Stimulated activated naive CD8-positive, alpha-beta T cell treated with anti-CD3 and anti-CD28 coated beads, Interleukin-15, Interleukin-2, amounts not matched to agents 100 ng/mL and 50 ng/mL, for 24 hours (primary cell): ENCODE measurements around the gene EID1.
A peak's percentile ranks its signal among the peaks of the same experiment; 100 is the strongest.

Source experiments
- H3K27ac Mint-ChIP-seq: one replicate; pipeline ENCODE4 v1.8.0; 2021; ENCODE audit warnings: mild to moderate bottlenecking, mixed read lengths
- H3K27me3 Mint-ChIP-seq: one replicate; pipeline ENCODE4 v1.8.0; 2021; ENCODE audit warnings: mixed read lengths
- H3K36me3 Mint-ChIP-seq: one replicate; pipeline ENCODE4 v1.8.0; 2021; ENCODE audit warnings: low read depth, mixed read lengths
- H3K4me1 Mint-ChIP-seq: one replicate; pipeline ENCODE4 v1.8.0; 2021; ENCODE audit warnings: low read depth, mixed read lengths
- H3K4me3 Mint-ChIP-seq: one replicate; pipeline ENCODE4 v1.8.0; 2021; ENCODE audit warnings: mild to moderate bottlenecking, mixed read lengths
- H3K9me3 Mint-ChIP-seq: one replicate; pipeline ENCODE4 v1.8.0; 2021; ENCODE audit warnings: mixed read lengths

Gene EID1

DNA sequence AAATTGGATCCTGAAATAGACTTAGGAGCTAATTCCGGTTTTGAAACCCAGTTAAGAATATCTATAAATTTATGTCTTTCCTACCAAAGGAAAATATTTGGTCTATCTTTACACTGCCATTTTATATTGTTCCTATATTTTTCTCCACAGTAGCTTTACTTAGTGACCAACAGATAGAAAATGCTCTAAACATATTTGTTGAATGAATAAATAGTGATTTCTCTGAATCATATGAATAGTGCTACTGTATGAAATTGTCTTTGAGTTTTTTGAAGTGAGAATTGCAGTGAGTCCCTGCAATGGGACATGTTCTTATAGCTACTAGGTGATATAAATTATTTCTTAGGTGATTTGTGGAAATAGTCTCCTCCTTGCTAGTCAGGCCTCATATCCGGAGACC lies 18.5 kb upstream of the EID1 start:
- no peaks in the 10 kb centered on the region for H3K9me3 Mint-ChIP-seq
- H3K36me3 Mint-ChIP-seq: no peaks in the 10 kb centered on the region
- H3K4me3 Mint-ChIP-seq: no peak overlapping the region
- peaks cover 12% of the 10 kb centered on the region for H3K4me1 Mint-ChIP-seq
- peaks cover 16% of the 10 kb centered on the region for H3K27me3 Mint-ChIP-seq
- H3K27ac Mint-ChIP-seq: no peak overlapping the region

DNA sequence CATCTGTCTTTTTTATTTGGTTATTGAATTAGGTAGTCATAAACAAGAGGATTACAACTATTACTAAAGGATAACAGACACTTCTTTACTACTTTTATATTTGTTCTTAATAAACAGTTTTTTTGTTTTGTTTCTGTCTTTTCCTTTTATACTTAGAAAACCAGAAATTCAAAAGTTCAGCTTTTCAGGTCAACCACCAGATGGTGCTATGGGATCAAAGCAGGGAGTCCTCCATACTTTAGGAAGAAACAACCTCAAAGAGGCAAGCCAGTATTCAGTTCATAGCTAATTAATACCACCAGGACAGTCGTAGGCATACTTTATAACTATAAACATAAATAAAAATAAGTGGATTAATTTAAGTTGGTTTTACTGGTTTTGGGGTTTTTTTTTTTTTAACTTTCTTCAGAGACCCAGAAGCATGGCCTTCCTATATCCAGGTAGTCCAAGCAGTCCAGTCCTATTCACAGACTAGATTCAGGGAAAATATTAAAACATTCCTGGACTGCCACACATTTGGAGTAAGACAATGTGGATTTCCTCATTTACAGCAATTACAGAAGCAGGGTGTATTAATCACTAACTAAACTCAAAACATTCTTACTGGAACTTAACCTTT lies 16.0 kb upstream of the EID1 start:
- Mint-ChIP-seq H3K4me3 (no peak overlapping the region), H3K9me3 (no peaks in the 10 kb centered on the region), H3K27me3 (peaks cover 13% of the 10 kb centered on the region), H3K4me1 (peaks cover 12% of the 10 kb centered on the region), H3K27ac (no peak overlapping the region), H3K36me3 (no peaks in the 10 kb centered on the region)

DNA sequence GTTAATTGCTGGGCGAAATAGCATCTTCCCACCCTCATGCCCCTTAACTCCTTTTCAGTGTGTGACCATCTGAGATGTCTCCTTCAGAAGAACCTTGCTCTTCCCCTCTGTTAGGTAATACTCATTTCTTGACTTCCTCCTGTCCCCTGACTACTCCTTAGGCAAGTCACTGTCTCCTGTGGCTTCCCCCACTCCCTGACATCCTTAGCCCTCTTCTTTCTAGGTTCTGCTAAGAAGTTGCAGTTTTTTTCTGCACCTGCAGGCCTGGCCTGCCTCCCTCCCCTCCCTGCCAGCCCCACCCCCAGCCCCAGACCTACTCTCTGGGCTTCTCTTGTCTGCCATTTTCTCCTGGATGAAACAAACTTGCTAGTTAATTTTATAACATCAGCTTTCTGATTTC lies 15.2 kb upstream of the EID1 start:
- H3K9me3 Mint-ChIP-seq: no peaks in the 10 kb centered on the region
- H3K4me3 Mint-ChIP-seq: no peak overlapping the region
- H3K36me3 Mint-ChIP-seq: no peaks in the 10 kb centered on the region
- H3K27me3 Mint-ChIP-seq: peaks cover 17% of the 10 kb centered on the region
- H3K27ac Mint-ChIP-seq: peak overlapping the region; percentile 84
- peaks cover 12% of the 10 kb centered on the region for H3K4me1 Mint-ChIP-seq

DNA sequence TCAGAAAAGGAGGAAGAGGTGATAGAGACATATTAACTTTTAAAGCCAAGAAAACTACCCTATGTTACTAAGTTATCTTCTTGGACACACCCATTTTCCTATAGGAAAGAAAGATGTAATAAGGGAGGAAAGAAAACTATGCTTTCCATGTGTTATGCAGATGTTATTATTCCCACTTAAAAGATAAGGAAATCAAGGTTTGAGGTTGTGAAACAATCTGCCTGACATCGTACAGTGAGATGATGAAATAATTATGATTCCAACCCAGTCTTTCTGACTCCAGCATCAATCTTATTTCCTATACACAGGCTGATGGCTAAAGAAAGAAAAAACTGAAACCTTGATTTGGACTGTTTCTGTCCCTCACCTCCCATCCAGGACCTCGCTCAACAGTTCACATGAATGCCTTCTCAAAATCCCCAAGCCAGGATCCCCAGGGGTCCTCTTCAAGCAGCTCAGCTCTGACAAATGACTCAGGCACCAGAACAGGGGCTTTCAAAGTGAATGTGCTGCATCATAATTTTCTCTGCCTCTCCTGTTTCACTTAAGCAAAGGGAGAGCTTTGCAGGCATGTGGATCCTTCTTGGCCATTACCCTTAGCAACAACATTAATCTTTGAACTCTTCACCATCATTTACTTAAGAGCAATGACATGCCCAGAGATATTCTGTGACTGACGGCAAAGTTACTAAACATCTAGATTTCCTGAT lies 12.4 kb upstream of the EID1 start:
- no peak overlapping the region for H3K4me3 Mint-ChIP-seq
- peaks cover 17% of the 10 kb centered on the region for H3K27me3 Mint-ChIP-seq
- H3K9me3 Mint-ChIP-seq: no peaks in the 10 kb centered on the region
- peaks cover 12% of the 10 kb centered on the region for H3K4me1 Mint-ChIP-seq
- H3K27ac Mint-ChIP-seq: no peak overlapping the region
- H3K36me3 Mint-ChIP-seq: no peaks in the 10 kb centered on the region

DNA sequence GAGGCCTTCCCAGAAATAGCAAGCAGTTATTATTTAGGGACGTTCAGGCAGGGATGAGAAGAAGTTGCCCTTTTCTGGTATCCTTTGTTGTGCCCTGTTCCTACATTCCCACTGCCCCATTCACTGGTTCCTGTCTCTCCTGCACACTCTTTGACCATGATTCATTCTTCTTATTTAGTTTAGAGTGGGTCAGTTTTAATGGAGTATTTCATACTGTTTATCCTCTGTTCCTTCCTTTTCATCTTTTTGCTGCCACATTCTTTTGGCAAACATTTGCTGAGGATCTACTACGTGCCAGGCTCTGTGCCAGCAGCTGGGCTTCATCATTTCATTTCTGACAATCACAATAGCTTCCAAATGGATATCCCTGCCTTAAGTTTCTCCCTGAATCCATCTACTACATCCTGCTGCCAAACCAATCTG lies 11.8 kb upstream of the EID1 start:
- H3K4me3 Mint-ChIP-seq: no peak overlapping the region
- no peaks in the 10 kb centered on the region for H3K36me3 Mint-ChIP-seq
- peaks cover 12% of the 10 kb centered on the region for H3K4me1 Mint-ChIP-seq
- H3K27ac Mint-ChIP-seq: no peak overlapping the region
- no peaks in the 10 kb centered on the region for H3K9me3 Mint-ChIP-seq
- H3K27me3 Mint-ChIP-seq: peaks cover 23% of the 10 kb centered on the region

DNA sequence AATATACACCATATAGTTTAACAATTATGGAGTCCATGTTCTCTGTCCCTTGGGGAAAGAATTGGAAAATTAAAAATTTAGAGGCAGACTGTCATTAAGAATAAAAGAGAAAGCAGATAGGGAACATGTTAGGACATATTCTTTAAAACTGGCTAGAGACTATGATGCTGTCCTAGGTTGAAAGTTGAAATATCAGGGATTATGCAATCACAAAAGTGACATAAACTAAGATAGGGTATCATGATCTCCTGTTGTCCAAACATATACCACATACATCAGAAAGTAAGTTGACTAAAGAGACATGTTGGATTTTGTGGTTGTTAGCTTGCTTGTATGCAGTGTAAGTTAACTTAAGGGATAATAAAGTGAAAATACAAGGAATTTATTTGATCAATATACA lies 9.9 kb upstream of the EID1 start:
- Mint-ChIP-seq H3K36me3 (no peaks in the 10 kb centered on the region), H3K27ac (no peak overlapping the region), H3K27me3 (peaks cover 37% of the 10 kb centered on the region), H3K9me3 (no peaks in the 10 kb centered on the region), H3K4me1 (no peaks in the 10 kb centered on the region), H3K4me3 (no peak overlapping the region)

DNA sequence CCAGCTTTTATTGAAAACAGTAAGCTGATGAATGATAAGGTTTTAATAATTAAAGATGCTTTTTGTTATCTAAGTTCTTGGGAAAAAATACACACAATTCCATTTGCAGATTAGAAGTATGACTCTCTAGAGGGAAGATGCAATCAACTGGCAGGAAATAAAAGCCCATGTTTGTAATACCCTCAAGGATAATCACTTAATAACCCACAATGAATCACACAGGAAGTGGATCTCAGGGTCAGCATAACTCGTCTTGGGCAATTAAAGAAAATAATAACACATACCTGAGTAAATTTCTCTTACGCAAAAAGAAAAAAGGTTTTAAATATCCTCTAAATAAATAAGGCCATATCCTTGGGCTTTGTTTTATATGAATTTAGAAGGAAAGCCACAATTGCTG lies 9.4 kb upstream of the EID1 start:
- peaks cover 40% of the 10 kb centered on the region for H3K27me3 Mint-ChIP-seq
- H3K4me3 Mint-ChIP-seq: no peak overlapping the region
- no peaks in the 10 kb centered on the region for H3K36me3 Mint-ChIP-seq
- no peak overlapping the region for H3K27ac Mint-ChIP-seq
- H3K4me1 Mint-ChIP-seq: no peaks in the 10 kb centered on the region
- no peaks in the 10 kb centered on the region for H3K9me3 Mint-ChIP-seq

DNA sequence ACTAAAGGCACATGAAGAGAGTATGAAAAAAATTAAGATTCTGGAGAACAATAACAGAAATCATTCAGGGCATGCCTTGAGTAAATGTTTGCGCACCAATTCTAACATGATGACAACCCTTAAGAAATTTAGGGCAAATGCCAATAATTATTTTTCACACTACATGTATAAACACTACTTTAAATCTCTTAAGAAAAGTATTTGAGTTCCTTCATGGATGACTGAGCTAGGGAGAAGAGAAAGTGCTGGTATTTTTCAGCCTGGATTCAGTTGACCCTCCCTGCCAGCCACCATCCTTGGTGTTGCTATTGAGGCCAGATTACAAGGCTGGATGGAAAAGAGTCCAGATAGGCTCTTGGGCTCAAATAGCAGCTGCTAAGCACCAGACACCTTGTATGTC lies 8.0 kb upstream of the EID1 start:
- Mint-ChIP-seq H3K36me3 (no peaks in the 10 kb centered on the region), H3K9me3 (no peaks in the 10 kb centered on the region), H3K27ac (no peak overlapping the region), H3K27me3 (peaks cover 49% of the 10 kb centered on the region), H3K4me1 (no peaks in the 10 kb centered on the region), H3K4me3 (no peak overlapping the region)

DNA sequence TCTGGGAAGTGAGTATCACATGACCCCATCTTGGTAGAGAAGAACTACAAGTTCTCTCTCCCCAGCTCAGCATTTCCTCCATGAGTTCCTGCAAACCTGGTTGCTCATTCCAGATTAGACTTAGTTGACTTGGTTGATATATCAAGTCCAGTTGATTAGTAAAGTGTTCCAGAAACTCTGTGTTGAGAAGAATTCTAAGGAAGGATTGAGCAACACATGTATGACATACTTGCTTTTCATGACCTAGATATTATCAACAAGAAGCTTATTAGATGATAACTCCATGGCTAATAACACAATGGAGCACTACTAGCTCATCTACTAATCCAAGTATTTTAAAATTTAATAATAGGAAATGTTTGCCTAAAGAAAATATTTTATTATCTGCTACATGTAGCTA lies 6.4 kb upstream of the EID1 start:
- Mint-ChIP-seq H3K27me3 (peaks cover 49% of the 10 kb centered on the region), H3K36me3 (no peaks in the 10 kb centered on the region), H3K9me3 (no peaks in the 10 kb centered on the region), H3K4me1 (peaks cover 8% of the 10 kb centered on the region), H3K4me3 (no peak overlapping the region), H3K27ac (no peak overlapping the region)

DNA sequence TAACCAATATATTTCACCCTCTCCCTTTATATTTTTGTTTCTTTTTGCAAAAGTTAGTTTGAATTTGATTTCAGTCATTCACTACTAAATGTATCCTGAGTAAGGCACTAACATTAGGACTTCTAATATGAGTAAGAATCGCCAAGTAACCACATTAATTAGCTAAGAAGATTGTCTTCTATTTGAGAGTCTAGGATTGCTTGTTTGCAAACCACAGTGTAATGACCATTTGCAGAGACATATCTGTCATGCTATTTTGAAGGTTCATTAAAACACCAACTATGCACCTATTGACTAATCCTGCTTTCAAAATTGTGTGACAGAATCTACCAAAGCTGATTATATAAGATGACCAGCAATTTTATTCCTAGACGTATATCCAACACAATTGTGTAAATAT lies 5.3 kb upstream of the EID1 start:
- Mint-ChIP-seq H3K4me1 (peaks cover 16% of the 10 kb centered on the region), H3K36me3 (no peaks in the 10 kb centered on the region), H3K9me3 (no peaks in the 10 kb centered on the region), H3K4me3 (no peak overlapping the region), H3K27ac (no peak overlapping the region), H3K27me3 (peaks cover 42% of the 10 kb centered on the region)

DNA sequence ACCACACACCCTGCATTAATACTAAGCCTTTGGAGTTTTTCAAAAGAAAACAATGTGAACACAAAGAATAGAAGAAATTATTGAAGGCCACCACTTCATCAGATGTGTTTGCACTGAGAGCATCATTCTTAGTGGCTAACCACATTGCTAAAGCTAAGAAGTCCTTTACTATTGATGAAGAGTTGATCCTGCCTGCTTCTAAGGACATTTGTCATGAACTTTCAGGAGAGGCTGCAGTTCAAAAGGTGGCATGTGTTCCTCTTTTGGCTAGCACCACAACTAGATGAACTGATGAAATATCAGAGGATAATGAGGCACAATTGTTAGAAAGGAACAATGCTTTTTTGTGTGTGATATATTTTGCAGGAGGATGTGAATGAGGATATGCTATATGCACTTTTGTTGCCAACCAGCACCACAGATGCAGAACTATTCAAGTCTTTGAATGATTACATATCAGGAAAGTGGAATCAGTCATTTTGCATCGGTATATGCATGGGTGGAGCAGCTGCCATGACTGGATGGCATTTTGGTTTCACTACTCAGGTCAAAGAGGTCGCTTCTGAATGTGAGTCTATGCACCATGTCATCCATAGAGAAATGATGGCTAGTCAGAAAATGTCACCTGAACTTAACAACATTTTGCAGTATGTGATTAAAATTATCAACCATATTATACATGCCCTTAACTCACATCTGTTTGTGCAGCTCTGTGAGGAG lies 2.5 kb upstream of the EID1 start:
- peaks cover 25% of the 10 kb centered on the region for H3K36me3 Mint-ChIP-seq
- no peak overlapping the region for H3K27ac Mint-ChIP-seq
- peaks cover 44% of the 10 kb centered on the region for H3K4me1 Mint-ChIP-seq
- no peaks in the 10 kb centered on the region for H3K9me3 Mint-ChIP-seq
- no peak overlapping the region for H3K4me3 Mint-ChIP-seq
- H3K27me3 Mint-ChIP-seq: peaks cover 35% of the 10 kb centered on the region

DNA sequence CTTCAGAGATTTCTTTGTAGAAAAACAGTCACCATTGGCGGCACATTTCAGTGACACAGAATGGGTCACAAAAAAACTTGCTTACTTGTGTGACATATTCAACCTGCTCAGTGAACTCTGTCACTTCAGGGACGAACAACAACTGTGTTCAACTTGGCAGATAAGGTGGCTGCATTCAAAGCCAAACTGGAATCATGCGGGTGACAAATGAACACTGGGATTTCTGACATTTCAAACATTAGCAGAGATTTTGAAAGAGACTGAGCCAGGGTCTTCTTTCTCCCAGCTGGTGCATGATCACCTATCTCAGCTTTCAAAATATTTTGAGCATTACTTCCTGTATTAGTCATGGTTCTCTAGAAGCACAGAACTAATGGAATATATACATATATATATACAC lies 1.9 kb upstream of the EID1 start:
- Mint-ChIP-seq H3K36me3 (peaks cover 25% of the 10 kb centered on the region), H3K4me1 (peaks cover 50% of the 10 kb centered on the region), H3K27me3 (peaks cover 30% of the 10 kb centered on the region), H3K9me3 (no peaks in the 10 kb centered on the region), H3K27ac (no peak overlapping the region), H3K4me3 (no peak overlapping the region)

DNA sequence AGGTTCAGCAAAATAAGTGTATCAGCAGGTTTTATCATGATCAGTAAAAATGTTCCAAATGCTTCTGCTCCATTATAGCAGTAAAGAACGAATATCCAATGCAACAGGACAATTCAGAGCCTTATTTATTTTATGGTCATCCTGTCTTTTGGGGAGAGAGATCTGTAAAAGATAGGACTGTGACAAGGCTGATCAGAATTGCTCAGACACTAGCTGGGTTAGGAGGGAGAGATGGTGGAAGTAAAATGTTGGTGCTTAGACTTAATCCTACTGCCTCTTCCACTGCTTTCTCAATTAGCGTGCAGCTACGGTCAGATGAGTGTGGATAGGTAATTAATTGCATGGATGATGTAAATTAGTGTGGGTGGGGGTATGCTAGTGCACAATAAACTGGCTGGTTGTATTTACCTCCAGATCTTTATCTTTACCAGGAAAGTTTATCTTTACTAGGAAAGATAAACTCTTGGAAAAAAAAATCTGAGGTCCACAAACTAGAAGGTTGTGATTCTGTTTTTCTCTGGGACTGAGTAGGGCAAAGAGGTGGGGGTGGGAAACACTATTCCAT lies 2.2 kb downstream of the EID1 start:
- peaks cover 75% of the 10 kb centered on the region for H3K4me1 Mint-ChIP-seq
- H3K36me3 Mint-ChIP-seq: peaks cover 36% of the 10 kb centered on the region
- H3K9me3 Mint-ChIP-seq: no peaks in the 10 kb centered on the region
- H3K4me3 Mint-ChIP-seq: peak overlapping the region; percentile 97
- H3K27ac Mint-ChIP-seq: peak overlapping the region; percentile 61
- H3K27me3 Mint-ChIP-seq: peaks cover 22% of the 10 kb centered on the region

DNA sequence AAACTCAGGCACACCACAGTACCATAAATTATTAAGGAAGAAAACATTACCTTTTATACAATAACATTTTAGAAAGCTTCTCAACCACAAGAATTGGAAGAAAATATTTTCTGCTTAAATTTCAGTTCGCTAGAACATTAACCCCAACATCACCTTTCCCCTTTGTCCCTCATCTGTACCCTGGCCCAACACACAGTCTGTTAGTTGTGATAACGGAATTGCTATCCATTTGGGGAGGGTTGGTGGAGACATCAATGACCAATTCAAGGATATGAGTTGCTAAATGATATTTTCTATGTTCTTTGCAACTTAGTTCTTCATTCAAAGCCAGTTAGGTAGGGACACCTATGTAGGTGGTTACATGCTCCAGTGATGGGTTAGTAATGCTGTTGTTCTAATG lies 5.8 kb downstream of the EID1 start:
- peaks cover 32% of the 10 kb centered on the region for H3K36me3 Mint-ChIP-seq

DNA sequence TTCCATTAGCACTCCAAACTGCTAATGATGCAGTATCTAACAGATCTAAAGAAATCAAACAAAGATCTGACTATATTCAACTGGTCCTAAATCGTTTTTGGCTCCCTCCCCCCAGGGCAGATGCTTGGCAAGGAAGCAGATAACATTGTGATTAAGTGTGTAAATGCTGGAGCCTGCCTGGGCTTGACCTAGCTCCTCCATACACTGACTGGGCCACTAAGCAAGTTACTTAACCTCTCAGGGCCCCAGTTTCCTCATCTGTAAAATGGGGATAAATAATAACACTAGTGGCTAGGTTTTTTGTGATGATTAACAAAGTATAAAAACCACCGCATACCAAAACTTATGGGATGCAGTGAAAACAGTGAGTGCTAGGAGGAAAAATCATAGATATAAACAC lies 9.2 kb downstream of the EID1 start:
- Mint-ChIP-seq H3K4me3 (no peak overlapping the region), H3K27me3 (peaks cover 47% of the 10 kb centered on the region), H3K9me3 (no peaks in the 10 kb centered on the region)

More for the DNA sequence above, 5.8 kb downstream of the EID1 start:
- peaks cover 35% of the 10 kb centered on the region for H3K27me3 Mint-ChIP-seq
- no peaks in the 10 kb centered on the region for H3K9me3 Mint-ChIP-seq
- H3K4me1 Mint-ChIP-seq: peaks cover 67% of the 10 kb centered on the region
- no peak overlapping the region for H3K27ac Mint-ChIP-seq
- H3K4me3 Mint-ChIP-seq: no peak overlapping the region

More for the DNA sequence above, 9.2 kb downstream of the EID1 start:
- Mint-ChIP-seq H3K4me1 (peaks cover 39% of the 10 kb centered on the region), H3K27ac (no peak overlapping the region), H3K36me3 (peaks cover 9% of the 10 kb centered on the region)
